ENCODE measurements around the gene TTC7B. TPM values are rescaled to one million over a fixed set of nuclear protein-coding genes. Genes with fewer than 3 reads are reported as not detected.

TTC7B gene
- polyA plus RNA-seq, 1 donor (not counting 4 experiments of a cell fraction or from before 2014, with no cell fraction given), result 21.4 TPM

DNA sequence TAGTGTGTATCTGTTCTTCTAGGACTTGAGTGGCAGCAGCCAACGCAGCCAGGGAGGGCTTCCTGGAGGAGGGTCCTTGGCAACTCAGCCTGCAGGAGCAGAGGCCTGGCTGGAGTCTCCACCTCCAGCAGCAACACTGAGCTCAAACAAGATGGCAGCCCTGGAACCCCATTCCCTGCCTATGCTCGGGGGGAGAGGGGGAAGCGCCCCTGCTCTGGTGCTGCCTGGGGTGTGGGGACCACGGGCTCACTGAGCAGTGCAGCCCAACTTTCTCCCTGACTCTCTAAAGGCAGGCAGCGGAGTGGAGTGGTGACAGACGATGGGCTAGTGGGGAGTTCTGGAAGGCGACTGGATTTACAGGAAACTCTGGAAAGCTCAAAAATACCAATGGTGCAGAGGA is 258.7 kb downstream of the TTC7B start:
- no peak overlapping the region for H3K4me2 ChIP-seq (ENCODE audit: control insufficient read depth, extremely low read depth, insufficient read depth, low read depth, low read length)
- H3K79me2 ChIP-seq (ENCODE audit: control insufficient read depth, insufficient read depth, low read length), result no peaks in the 10 kb centered on the region
- H4K20me1 ChIP-seq (ENCODE audit: control insufficient read depth, extremely low read depth, insufficient read depth, low read length), result no peaks in the 10 kb centered on the region
- H3K4me1 ChIP-seq (ENCODE audit: control insufficient read depth, extremely low read depth, insufficient read depth, low read length), result peaks cover 3% of the 10 kb centered on the region
- DNase-seq (ENCODE audit: low read depth, low spot score) (no peak), FAIRE-seq (no peak)
- no peaks in the 10 kb centered on the region for H3K9me1 ChIP-seq (ENCODE audit: control insufficient read depth, extremely low read depth, insufficient read depth, low read length)
- H2AFZ ChIP-seq (ENCODE audit: control insufficient read depth, low read length), result no peak overlapping the region
- H3K27ac ChIP-seq (ENCODE audit: control insufficient read depth, insufficient read depth, low read length), result no peak overlapping the region
- no peaks in the 10 kb centered on the region for H3K27me3 ChIP-seq (ENCODE audit: control insufficient read depth, extremely low read depth, insufficient read depth, low read length)
- dilution Hi-C loops (cut with MboI; ENCODE audit: extremely low pct_ligation_motif_present, low sequenced_read_pairs), result no loop called here
- H3K4me3 ChIP-seq (ENCODE audit: control insufficient read depth in 2 of 3, extremely low read depth in 1 of 3, insufficient read depth in 2 of 3, low read depth in 1 of 3, low read length in 3 of 3), result no peak overlapping the region
- no peaks in the 10 kb centered on the region for H3K9me3 ChIP-seq (ENCODE audit: control insufficient read depth, low read depth, low read length)
- no peak for TF ChIP-seq EZH2 (IDR thresholded peaks at IDR 0.05; ENCODE audit: low read length)
- TF ChIP-seq, protein P1, sequence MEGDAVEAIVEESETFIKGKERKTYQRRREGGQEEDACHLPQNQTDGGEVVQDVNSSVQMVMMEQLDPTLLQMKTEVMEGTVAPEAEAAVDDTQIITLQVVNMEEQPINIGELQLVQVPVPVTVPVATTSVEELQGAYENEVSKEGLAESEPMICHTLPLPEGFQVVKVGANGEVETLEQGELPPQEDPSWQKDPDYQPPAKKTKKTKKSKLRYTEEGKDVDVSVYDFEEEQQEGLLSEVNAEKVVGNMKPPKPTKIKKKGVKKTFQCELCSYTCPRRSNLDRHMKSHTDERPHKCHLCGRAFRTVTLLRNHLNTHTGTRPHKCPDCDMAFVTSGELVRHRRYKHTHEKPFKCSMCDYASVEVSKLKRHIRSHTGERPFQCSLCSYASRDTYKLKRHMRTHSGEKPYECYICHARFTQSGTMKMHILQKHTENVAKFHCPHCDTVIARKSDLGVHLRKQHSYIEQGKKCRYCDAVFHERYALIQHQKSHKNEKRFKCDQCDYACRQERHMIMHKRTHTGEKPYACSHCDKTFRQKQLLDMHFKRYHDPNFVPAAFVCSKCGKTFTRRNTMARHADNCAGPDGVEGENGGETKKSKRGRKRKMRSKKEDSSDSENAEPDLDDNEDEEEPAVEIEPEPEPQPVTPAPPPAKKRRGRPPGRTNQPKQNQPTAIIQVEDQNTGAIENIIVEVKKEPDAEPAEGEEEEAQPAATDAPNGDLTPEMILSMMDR (optimal IDR thresholded peaks at IDR 0.05 in 1 of 3, IDR thresholded peaks at IDR 0.05 in 1 of 3, conservative IDR thresholded peaks at IDR 0.05 in 1 of 3; ENCODE audit: extremely low read depth in 1 of 3, insufficient read depth in 2 of 3, low read length in 3 of 3), result no peak
- no peaks in the 10 kb centered on the region for H3K36me3 ChIP-seq (ENCODE audit: control insufficient read depth in 2 of 2, extremely low read depth in 1 of 2, insufficient read depth in 2 of 2, low read length in 2 of 2)
- no peak overlapping the region for H3K9ac ChIP-seq (ENCODE audit: control insufficient read depth, extremely low read depth, insufficient read depth, low read length)

GRCh38 chr14:90556666-90557450 is 259.4 kb downstream of the TTC7B start:
- Histone ChIP-seq H3K9me3 (ENCODE audit: control insufficient read depth, low read depth, low read length) (no peaks in the 10 kb centered on the region), H3K9ac (ENCODE audit: control insufficient read depth, extremely low read depth, insufficient read depth, low read length) (no peak overlapping the region), H3K4me2 (ENCODE audit: control insufficient read depth, extremely low read depth, insufficient read depth, low read depth, low read length) (no peak overlapping the region), H4K20me1 (ENCODE audit: control insufficient read depth, extremely low read depth, insufficient read depth, low read length) (no peaks in the 10 kb centered on the region), H3K9me1 (ENCODE audit: control insufficient read depth, extremely low read depth, insufficient read depth, low read length) (no peaks in the 10 kb centered on the region), H3K79me2 (ENCODE audit: control insufficient read depth, insufficient read depth, low read length) (no peaks in the 10 kb centered on the region), H2AFZ (ENCODE audit: control insufficient read depth, low read length) (no peak overlapping the region), H3K4me1 (ENCODE audit: control insufficient read depth, extremely low read depth, insufficient read depth, low read length) (peaks cover 3% of the 10 kb centered on the region), H3K27ac (ENCODE audit: control insufficient read depth, insufficient read depth, low read length) (no peak overlapping the region), H3K4me3 (ENCODE audit: control insufficient read depth in 2 of 3, extremely low read depth in 1 of 3, insufficient read depth in 2 of 3, low read depth in 1 of 3, low read length in 3 of 3) (no peak overlapping the region), H3K36me3 (ENCODE audit: control insufficient read depth in 2 of 2, extremely low read depth in 1 of 2, insufficient read depth in 2 of 2, low read length in 2 of 2) (no peaks in the 10 kb centered on the region), H3K27me3 (ENCODE audit: control insufficient read depth, extremely low read depth, insufficient read depth, low read length) (no peaks in the 10 kb centered on the region)
- no peak for FAIRE-seq
- TF ChIP-seq, protein P1 (optimal IDR thresholded peaks at IDR 0.05 in 1 of 3, IDR thresholded peaks at IDR 0.05 in 1 of 3, conservative IDR thresholded peaks at IDR 0.05 in 1 of 3; ENCODE audit: extremely low read depth in 1 of 3, insufficient read depth in 2 of 3, low read length in 3 of 3), result no peak
- TF ChIP-seq EZH2 (IDR thresholded peaks at IDR 0.05; ENCODE audit: low read length), result no peak
- dilution Hi-C loops (cut with MboI; ENCODE audit: extremely low pct_ligation_motif_present, low sequenced_read_pairs), result no loop called here
- no peak for DNase-seq (ENCODE audit: low read depth, low spot score)

All from keratinocyte (primary cell).